Activated CD8-positive, alpha-beta T cell treated with anti-CD3 and anti-CD28 coated beads for 36 hours (primary cell): ENCODE data around the gene BAHD1. TPM values are rescaled to one million over a fixed set of nuclear protein-coding genes. Genes with fewer than 3 reads are reported as not detected.

Experiments
- ATAC-seq: fragments of 200-7000 bp; cut with Tn5 transposase; one replicate; pipeline ENCODE4 v1.10.0; 2021; ENCODE audit warnings: mild to moderate bottlenecking, moderate library complexity
- CTCF ChIA-PET: fragments of 350-600 bp; sonication (Branson Sonifier 250); formaldehyde crosslinking; loops from one replicate; lab custom pipeline; 2021; ENCODE audit warnings: antibody characterized with exemption; lab: Charles Lee
- POLR2A ChIA-PET: fragments of 350-600 bp; sonication (Branson Sonifier 250); formaldehyde crosslinking; loops from one replicate; lab custom pipeline; 2021; ENCODE audit warnings: antibody characterized with exemption; lab: Charles Lee
- DNase-seq: peaks from one replicate; pipeline ENCODE4 v3.0.0-alpha.2; 2020
- H3K27ac Mint-ChIP-seq: one replicate; pipeline ENCODE4 v1.8.0; 2021; ENCODE audit warnings: mild to moderate bottlenecking, mixed read lengths
- H3K27me3 Mint-ChIP-seq: one replicate; pipeline ENCODE4 v1.8.0; 2021; ENCODE audit warnings: mixed read lengths
- H3K36me3 Mint-ChIP-seq: one replicate; pipeline ENCODE4 v1.8.0; 2021; ENCODE audit warnings: low read depth, mixed read lengths
- H3K4me1 Mint-ChIP-seq: one replicate; pipeline ENCODE4 v1.8.0; 2021; ENCODE audit warnings: low read depth, mixed read lengths
- H3K4me3 Mint-ChIP-seq: one replicate; pipeline ENCODE4 v1.8.0; 2021; ENCODE audit warnings: mild to moderate bottlenecking, moderate library complexity, mixed read lengths
- H3K9me3 Mint-ChIP-seq: one replicate; pipeline ENCODE4 v1.8.0; 2021; ENCODE audit warnings: mixed read lengths
- intact Hi-C: fragments of 100-400 bp; cut with micrococcal nuclease; formaldehyde crosslinking; loops from one replicate; pipeline ENCODE4 v1.10.0; 2022
- total RNA-seq, 2 experiments: library from RNA; stranded (reverse); gene quantifications; one replicate each; pipeline ENCODE4 v1.2.3, GENCODE V29; 2021
- TF ChIP-seq, protein P1 (sequence below): fragments of 200-600 bp; IDR thresholded peaks from one replicate; pipeline ENCODE4 v1.8.0; 2022; ENCODE audit warnings: antibody characterized with exemption, mild to moderate bottlenecking

The BAHD1 gene
- total RNA-seq, 2 experiments from 2014 or later, result 14.7 to 17.6 TPM

DNA sequence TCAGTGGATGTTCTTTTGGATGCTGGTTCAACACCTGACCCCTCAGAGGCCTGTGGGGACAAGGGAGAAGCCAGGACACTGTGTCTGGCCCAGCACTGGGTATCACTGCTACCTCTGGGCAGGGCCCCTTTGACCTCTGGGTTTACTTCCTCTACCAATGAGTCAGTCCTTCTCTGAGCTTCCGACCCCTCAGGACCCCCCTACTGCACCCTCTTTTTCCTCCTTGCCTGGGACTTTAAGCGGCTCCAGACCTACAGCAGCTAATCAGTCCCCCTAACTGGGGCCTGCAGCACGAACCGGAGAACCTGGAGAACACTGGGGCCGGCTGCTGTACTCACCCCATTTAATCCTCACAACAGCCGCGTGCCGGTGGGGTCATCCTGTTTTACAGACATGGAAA lies 33.8 kb downstream of the BAHD1 start:
- H3K27ac Mint-ChIP-seq, result no peak overlapping the region
- POLR2A ChIA-PET, result no interaction called here
- TF ChIP-seq, protein P1, sequence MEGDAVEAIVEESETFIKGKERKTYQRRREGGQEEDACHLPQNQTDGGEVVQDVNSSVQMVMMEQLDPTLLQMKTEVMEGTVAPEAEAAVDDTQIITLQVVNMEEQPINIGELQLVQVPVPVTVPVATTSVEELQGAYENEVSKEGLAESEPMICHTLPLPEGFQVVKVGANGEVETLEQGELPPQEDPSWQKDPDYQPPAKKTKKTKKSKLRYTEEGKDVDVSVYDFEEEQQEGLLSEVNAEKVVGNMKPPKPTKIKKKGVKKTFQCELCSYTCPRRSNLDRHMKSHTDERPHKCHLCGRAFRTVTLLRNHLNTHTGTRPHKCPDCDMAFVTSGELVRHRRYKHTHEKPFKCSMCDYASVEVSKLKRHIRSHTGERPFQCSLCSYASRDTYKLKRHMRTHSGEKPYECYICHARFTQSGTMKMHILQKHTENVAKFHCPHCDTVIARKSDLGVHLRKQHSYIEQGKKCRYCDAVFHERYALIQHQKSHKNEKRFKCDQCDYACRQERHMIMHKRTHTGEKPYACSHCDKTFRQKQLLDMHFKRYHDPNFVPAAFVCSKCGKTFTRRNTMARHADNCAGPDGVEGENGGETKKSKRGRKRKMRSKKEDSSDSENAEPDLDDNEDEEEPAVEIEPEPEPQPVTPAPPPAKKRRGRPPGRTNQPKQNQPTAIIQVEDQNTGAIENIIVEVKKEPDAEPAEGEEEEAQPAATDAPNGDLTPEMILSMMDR, result no peak
- H3K36me3 Mint-ChIP-seq, result no peaks in the 10 kb centered on the region
- peaks cover 18% of the 10 kb centered on the region for H3K4me1 Mint-ChIP-seq
- ATAC-seq (no peak), DNase-seq (no peak)
- no peaks in the 10 kb centered on the region for H3K9me3 Mint-ChIP-seq
- intact Hi-C loops, result no loop called here
- CTCF ChIA-PET, result interaction anchor here (1.1 to 1.9 kb wide), 2 partner anchors 137 to 201 kb away, joined by 3 to 6 read pairs; no protein-coding TSS in a partner anchor
- no peaks in the 10 kb centered on the region for H3K27me3 Mint-ChIP-seq
- H3K4me3 Mint-ChIP-seq, result no peak overlapping the region

DNA sequence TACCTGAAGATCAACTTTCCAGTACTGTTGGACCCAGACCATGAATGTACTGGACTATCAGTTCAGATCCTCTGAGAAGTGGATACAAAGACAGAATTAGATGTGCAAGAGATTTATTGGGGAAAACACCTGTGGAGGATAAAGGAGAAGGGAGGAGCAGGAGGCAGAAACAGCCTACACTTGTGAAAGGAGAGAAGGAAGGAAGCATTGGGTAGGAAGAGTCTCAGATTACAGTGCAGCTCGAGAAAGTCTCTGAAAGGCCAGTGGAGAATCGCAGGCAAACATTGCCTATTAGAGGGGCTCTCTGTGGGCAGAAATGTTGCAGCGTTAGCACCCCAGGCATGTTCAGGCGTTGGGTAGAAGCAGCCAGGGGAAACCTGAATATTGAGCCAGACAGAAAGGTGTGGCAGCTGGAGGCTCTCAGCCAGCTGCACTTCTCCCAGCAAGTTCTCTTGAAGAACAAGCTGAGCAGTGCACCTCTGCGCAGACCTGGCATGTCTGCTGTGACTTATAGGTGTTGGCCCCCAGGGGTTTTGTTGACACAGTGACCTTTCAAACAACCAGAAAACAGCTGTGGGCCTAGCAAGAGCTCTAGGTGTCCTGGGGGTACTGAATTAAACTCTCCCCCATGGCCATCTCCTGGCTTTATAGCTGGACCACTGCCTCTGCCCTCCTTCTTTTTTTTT lies 37.0 kb downstream of the BAHD1 start:
- no peak for ATAC-seq
- peaks cover 4% of the 10 kb centered on the region for H3K4me1 Mint-ChIP-seq
- H3K4me3 Mint-ChIP-seq, result no peak overlapping the region
- no peaks in the 10 kb centered on the region for H3K9me3 Mint-ChIP-seq
- intact Hi-C loops, result no loop called here
- H3K27me3 Mint-ChIP-seq, result peaks cover 5% of the 10 kb centered on the region
- ChIA-PET CTCF (interaction anchor here (1.0 to 1.8 kb wide), 3 partner anchors 29 to 168 kb away, joined by 3 to 6 read pairs (median 3); no protein-coding TSS in a partner anchor), POLR2A (interaction anchor here (0.6 kb wide), 1 partner anchor 537 kb away, joined by 3 read pairs; no protein-coding TSS in a partner anchor)
- H3K27ac Mint-ChIP-seq, result no peak overlapping the region
- no peak for DNase-seq
- TF ChIP-seq, protein P1, result no peak
- no peaks in the 10 kb centered on the region for H3K36me3 Mint-ChIP-seq

DNA sequence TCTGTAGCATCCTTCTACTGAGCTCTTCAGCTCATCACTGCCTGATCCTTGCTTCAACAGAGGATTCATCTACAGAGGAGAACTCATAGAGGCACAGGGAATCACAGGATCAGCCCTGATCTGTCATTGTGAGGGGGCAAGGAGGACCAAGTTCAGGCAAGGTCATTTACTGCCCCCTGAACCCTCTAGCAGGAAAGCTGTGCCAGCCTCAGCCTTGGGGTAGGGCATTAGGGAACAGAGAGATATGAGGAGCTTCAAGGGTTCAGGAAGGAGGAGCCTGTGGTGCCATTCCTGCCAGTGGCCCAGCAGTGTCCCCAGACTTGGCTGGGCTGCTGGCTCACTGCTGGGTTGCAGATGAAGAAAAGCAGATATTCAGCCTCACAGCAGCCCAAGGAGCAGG lies 38.3 kb downstream of the BAHD1 start:
- H3K36me3 Mint-ChIP-seq, result no peaks in the 10 kb centered on the region
- H3K4me3 Mint-ChIP-seq, result no peak overlapping the region
- ATAC-seq (no peak), DNase-seq (no peak)
- peaks cover 3% of the 10 kb centered on the region for H3K4me1 Mint-ChIP-seq
- H3K27ac Mint-ChIP-seq, result no peak overlapping the region
- ChIA-PET POLR2A (interaction anchor here (1.1 kb wide), 1 partner anchor 22 kb away, joined by 3 read pairs; no protein-coding TSS in a partner anchor), CTCF (interaction anchor here (1.0 to 1.4 kb wide), 2 partner anchors 28 to 29 kb away, joined by 3 to 4 read pairs; no protein-coding TSS in a partner anchor)
- no peaks in the 10 kb centered on the region for H3K9me3 Mint-ChIP-seq
- peaks cover 5% of the 10 kb centered on the region for H3K27me3 Mint-ChIP-seq
- intact Hi-C loops, result no loop called here
- TF ChIP-seq, protein P1, result no peak

DNA sequence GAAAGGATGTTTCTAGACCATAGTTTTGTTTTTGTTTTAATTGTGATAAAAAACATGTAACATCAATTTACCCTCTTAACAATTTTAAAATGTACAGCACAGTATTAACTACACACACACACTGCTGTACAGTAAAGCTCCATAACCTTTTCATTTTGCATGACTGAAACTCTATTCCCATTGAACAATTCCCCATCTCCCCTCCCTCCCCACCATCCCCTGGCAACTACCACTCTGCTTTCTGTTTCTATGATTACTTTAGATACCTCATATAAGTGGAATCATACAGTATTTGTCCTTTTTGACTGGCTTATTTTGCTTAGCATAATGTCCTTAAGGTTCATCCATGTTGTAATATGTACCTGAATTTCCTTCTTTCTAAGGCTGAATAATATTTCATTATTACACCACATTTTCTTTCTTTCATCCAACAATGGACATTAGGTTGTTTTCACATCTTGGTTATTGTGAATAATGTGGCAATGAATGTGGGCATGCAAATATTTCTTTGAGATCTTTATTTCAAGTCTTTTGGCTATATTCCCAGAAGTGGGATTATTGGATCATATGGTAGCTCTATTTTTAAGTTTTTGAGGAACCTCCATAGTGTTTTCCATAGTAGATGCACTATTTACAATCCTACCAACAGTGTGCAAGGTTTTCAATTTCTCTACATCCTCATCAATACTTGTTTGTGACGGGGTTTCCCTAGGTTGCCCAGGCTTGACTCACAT lies 40.8 kb downstream of the BAHD1 start:
- Mint-ChIP-seq H3K4me1 (no peaks in the 10 kb centered on the region), H3K27ac (no peak overlapping the region), H3K27me3 (peaks cover 5% of the 10 kb centered on the region), H3K9me3 (no peaks in the 10 kb centered on the region), H3K36me3 (no peaks in the 10 kb centered on the region), H3K4me3 (no peak overlapping the region)
- ATAC-seq, result no peak
- intact Hi-C loops, result no loop called here
- no peak for DNase-seq
- ChIA-PET CTCF (no interaction called here), POLR2A (no interaction called here)
- TF ChIP-seq, protein P1, result no peak
